GM23338 (cell line): ENCODE measurements around the gene OGFOD2. TPM values are rescaled to one million over a fixed set of nuclear protein-coding genes. Genes with fewer than 3 reads are reported as not detected.

Source experiments
- ATAC-seq: fragments of 200-7000 bp; cut with Tn5 transposase; 3 replicates; pipeline ENCODE4 v1.9.1; 2020
- DNase-seq: peaks from one replicate; pipeline ENCODE4 v3.0.0-alpha.2; 2015; ENCODE audit warnings: low spot score
- H2AFZ ChIP-seq: fragments of 200-600 bp; sonication (generic); 2 replicates; pipeline ENCODE4 v1.8.0; 2016; ENCODE audit warnings: antibody characterized with exemption, mild to moderate bottlenecking, moderate library complexity
- H3F3A ChIP-seq: fragments of 200-600 bp; sonication (generic); replicated peaks from 2 replicates; pipeline ENCODE4 v1.8.0; 2017; ENCODE audit warnings: antibody characterized with exemption, mixed run types, low read depth
- H3K27ac ChIP-seq: fragments of 200-600 bp; sonication (generic); 2 replicates; pipeline ENCODE4 v1.6.1; 2016; ENCODE audit warnings: low read depth
- H3K27me3 ChIP-seq: fragments of 200-600 bp; sonication (generic); 2 replicates; pipeline ENCODE4 v1.8.0; 2016; ENCODE audit warnings: mild to moderate bottlenecking, mixed run types, moderate library complexity; ENCODE audit not compliant: insufficient read depth
- H3K36me3 ChIP-seq: fragments of 200-600 bp; sonication (generic); 2 replicates; pipeline ENCODE4 v1.8.0; 2016; ENCODE audit warnings: mild to moderate bottlenecking; ENCODE audit not compliant: insufficient read depth
- H3K4me1 ChIP-seq: fragments of 200-600 bp; sonication (generic); 2 replicates; pipeline ENCODE4 v1.8.0; 2016; ENCODE audit warnings: mild to moderate bottlenecking, moderate library complexity; ENCODE audit not compliant: insufficient read depth
- H3K4me2 ChIP-seq: fragments of 200-600 bp; sonication (generic); 2 replicates; pipeline ENCODE4 v1.7.1; 2017; ENCODE audit warnings: mixed run types
- H3K4me3 ChIP-seq: fragments of 200-600 bp; sonication (generic); 2 replicates; pipeline ENCODE4 v1.6.1; 2016; ENCODE audit warnings: mixed run types
- H3K79me2 ChIP-seq: fragments of 200-600 bp; sonication (generic); replicated peaks from 2 replicates; pipeline ENCODE4 v1.8.0; 2017; ENCODE audit warnings: mild to moderate bottlenecking; ENCODE audit not compliant: insufficient read depth
- H3K9me2 ChIP-seq: fragments of 200-600 bp; sonication (generic); 2 replicates; pipeline ENCODE4 v1.8.0; 2017; ENCODE audit not compliant: insufficient read depth
- H4K20me1 ChIP-seq: fragments of 200-600 bp; sonication (generic); replicated peaks from 2 replicates; pipeline ENCODE4 v1.8.0; 2017; ENCODE audit warnings: mild to moderate bottlenecking; ENCODE audit not compliant: insufficient read depth
- H3K27ac Mint-ChIP-seq: 2 replicates; pipeline ENCODE4 v1.8.0; 2020; ENCODE audit warnings: inconsistent platforms, mild to moderate bottlenecking, moderate library complexity, mixed read lengths
- H3K27me3 Mint-ChIP-seq: 3 replicates; pipeline ENCODE4 v1.8.0; 2022; ENCODE audit warnings: low read depth, mild to moderate bottlenecking, moderate library complexity, mixed read lengths, inconsistent platforms; ENCODE audit not compliant: insufficient read depth, poor library complexity
- H3K36me3 Mint-ChIP-seq: 3 replicates; pipeline ENCODE4 v1.8.0; 2021; ENCODE audit warnings: low read depth, mild to moderate bottlenecking, inconsistent platforms, moderate library complexity, mixed read lengths
- H3K4me1 Mint-ChIP-seq: 3 replicates; pipeline ENCODE4 v1.8.0; 2020; ENCODE audit warnings: mild to moderate bottlenecking, inconsistent platforms, mixed read lengths
- H3K4me3 Mint-ChIP-seq: 3 replicates; pipeline ENCODE4 v1.8.0; 2021; ENCODE audit warnings: moderate library complexity, mild to moderate bottlenecking, inconsistent platforms, mixed read lengths
- H3K9me3 Mint-ChIP-seq: 3 replicates; pipeline ENCODE4 v1.8.0; 2020; ENCODE audit warnings: moderate library complexity, mild to moderate bottlenecking, inconsistent platforms, mixed read lengths
- CREB1 ChIP-seq: fragments of 250-450 bp; sonication (Bioruptor Pico); IDR thresholded peaks from 2 replicates; pipeline ENCODE4 v1.5.0; 2020; ENCODE audit warnings: low read depth, mild to moderate bottlenecking, moderate library complexity
- EZH2 ChIP-seq: fragments of 200-600 bp; sonication (generic); IDR thresholded peaks from one replicate; pipeline ENCODE4 v1.8.0; 2017; ENCODE audit warnings: antibody characterized with exemption, mild to moderate bottlenecking, low read depth; ENCODE audit not compliant: unreplicated experiment
- EZH2phosphoT487 ChIP-seq: fragments of 200-600 bp; sonication (generic); IDR thresholded peaks from one replicate; pipeline ENCODE4 v1.8.1; 2018; ENCODE audit warnings: antibody characterized with exemption; ENCODE audit not compliant: unreplicated experiment
- JUNB ChIP-seq: IDR thresholded peaks from one replicate; pipeline ENCODE4 v1.6.1; 2016; ENCODE audit warnings: antibody characterized with exemption; ENCODE audit not compliant: unreplicated experiment
- NANOG ChIP-seq: IDR thresholded peaks from 2 replicates; pipeline ENCODE4 v1.6.1; 2016; ENCODE audit warnings: antibody characterized with exemption, borderline replicate concordance
- STAT1 ChIP-seq: IDR thresholded peaks from one replicate; pipeline ENCODE4 v1.6.1; 2016; ENCODE audit warnings: antibody characterized with exemption; ENCODE audit not compliant: unreplicated experiment
- ZNF114 ChIP-seq: fragments of 250-450 bp; sonication (Bioruptor Pico); IDR thresholded peaks from 2 replicates; pipeline ENCODE4 v1.5.0; 2020; ENCODE audit warnings: mild to moderate bottlenecking, moderate library complexity
- ZNF331 ChIP-seq: fragments of 250-450 bp; sonication (Bioruptor Pico); IDR thresholded peaks from 2 replicates; pipeline ENCODE4 v1.5.0; 2020; ENCODE audit warnings: low read depth, mild to moderate bottlenecking, moderate library complexity
- polyA plus RNA-seq: library from polyadenylated mRNA; unstranded; fragments of >200 nt; fragmentation: Nextera tagmentation; extraction: Ambion mirVana; gene quantifications from 2 replicates; pipeline ENCODE4 v1.2.1, GENCODE V29; 2016
- total RNA-seq: library from RNA; depleted of rRNA; stranded (reverse); fragments of >200 nt; shearing (Covaris generic); gene quantifications from 2 replicates; pipeline ENCODE4 v1.2.3, GENCODE V29; 2014
- TF ChIP-seq, protein P1 (sequence below): fragments of 250-450 bp; sonication (Bioruptor Pico); IDR thresholded peaks from 2 replicates; pipeline ENCODE4 v1.5.0; 2020; ENCODE audit warnings: mild to moderate bottlenecking, moderate library complexity
- TF ChIP-seq, protein P2 (sequence below): IDR thresholded peaks from 2 replicates; pipeline ENCODE4 v1.6.1; 2016; ENCODE audit warnings: antibody characterized with exemption
- TF ChIP-seq, protein P3 (sequence below): IDR thresholded peaks from one replicate; pipeline ENCODE4 v1.6.1; 2018; ENCODE audit warnings: antibody characterized with exemption; ENCODE audit not compliant: unreplicated experiment

Gene OGFOD2
- total and polyA plus RNA-seq, 2 experiments from 2014 or later = 13.1 to 16.1 TPM

DNA sequence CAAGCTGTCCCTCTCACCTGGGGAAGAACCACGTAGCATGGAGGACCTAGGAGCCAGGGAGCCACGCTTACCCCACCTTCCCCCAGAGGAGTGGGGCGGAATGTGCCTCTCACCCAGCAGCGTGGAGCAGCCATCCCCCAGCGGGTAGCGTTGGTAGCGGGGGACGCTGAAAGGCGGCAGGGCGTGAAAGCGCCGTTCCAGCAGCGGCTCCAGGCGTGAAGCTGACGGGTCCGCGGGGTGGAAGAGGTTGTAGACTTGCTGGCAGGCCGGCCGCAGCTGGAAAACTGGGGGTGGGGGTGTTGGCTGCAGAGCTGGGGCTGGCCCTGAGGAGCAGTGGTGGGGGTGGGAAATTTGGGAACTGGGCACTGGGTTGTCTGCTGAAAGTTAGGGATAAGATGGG is 17.3 kb downstream of the OGFOD2 start (continued):
- TF ChIP-seq, protein P1, sequence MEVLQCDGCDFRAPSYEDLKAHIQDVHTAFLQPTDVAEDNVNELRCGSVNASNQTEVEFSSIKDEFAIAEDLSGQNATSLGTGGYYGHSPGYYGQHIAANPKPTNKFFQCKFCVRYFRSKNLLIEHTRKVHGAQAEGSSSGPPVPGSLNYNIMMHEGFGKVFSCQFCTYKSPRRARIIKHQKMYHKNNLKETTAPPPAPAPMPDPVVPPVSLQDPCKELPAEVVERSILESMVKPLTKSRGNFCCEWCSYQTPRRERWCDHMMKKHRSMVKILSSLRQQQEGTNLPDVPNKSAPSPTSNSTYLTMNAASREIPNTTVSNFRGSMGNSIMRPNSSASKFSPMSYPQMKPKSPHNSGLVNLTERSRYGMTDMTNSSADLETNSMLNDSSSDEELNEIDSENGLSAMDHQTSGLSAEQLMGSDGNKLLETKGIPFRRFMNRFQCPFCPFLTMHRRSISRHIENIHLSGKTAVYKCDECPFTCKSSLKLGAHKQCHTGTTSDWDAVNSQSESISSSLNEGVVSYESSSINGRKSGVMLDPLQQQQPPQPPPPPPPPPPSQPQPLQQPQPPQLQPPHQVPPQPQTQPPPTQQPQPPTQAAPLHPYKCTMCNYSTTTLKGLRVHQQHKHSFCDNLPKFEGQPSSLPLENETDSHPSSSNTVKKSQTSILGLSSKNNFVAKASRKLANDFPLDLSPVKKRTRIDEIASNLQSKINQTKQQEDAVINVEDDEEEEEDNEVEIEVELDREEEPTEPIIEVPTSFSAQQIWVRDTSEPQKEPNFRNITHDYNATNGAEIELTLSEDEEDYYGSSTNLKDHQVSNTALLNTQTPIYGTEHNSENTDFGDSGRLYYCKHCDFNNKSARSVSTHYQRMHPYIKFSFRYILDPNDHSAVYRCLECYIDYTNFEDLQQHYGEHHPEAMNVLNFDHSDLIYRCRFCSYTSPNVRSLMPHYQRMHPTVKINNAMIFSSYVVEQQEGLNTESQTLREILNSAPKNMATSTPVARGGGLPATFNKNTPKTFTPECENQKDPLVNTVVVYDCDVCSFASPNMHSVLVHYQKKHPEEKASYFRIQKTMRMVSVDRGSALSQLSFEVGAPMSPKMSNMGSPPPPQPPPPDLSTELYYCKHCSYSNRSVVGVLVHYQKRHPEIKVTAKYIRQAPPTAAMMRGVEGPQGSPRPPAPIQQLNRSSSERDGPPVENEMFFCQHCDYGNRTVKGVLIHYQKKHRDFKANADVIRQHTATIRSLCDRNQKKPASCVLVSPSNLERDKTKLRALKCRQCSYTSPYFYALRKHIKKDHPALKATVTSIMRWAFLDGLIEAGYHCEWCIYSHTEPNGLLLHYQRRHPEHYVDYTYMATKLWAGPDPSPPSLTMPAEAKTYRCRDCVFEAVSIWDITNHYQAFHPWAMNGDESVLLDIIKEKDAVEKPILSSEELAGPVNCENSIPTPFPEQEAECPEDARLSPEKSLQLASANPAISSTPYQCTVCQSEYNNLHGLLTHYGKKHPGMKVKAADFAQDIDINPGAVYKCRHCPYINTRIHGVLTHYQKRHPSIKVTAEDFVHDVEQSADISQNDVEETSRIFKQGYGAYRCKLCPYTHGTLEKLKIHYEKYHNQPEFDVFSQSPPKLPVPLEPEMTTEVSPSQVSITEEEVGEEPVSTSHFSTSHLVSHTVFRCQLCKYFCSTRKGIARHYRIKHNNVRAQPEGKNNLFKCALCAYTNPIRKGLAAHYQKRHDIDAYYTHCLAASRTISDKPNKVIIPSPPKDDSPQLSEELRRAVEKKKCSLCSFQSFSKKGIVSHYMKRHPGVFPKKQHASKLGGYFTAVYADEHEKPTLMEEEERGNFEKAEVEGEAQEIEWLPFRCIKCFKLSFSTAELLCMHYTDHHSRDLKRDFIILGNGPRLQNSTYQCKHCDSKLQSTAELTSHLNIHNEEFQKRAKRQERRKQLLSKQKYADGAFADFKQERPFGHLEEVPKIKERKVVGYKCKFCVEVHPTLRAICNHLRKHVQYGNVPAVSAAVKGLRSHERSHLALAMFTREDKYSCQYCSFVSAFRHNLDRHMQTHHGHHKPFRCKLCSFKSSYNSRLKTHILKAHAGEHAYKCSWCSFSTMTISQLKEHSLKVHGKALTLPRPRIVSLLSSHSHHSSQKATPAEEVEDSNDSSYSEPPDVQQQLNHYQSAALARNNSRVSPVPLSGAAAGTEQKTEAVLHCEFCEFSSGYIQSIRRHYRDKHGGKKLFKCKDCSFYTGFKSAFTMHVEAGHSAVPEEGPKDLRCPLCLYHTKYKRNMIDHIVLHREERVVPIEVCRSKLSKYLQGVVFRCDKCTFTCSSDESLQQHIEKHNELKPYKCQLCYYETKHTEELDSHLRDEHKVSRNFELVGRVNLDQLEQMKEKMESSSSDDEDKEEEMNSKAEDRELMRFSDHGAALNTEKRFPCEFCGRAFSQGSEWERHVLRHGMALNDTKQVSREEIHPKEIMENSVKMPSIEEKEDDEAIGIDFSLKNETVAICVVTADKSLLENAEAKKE = no peak

DNA sequence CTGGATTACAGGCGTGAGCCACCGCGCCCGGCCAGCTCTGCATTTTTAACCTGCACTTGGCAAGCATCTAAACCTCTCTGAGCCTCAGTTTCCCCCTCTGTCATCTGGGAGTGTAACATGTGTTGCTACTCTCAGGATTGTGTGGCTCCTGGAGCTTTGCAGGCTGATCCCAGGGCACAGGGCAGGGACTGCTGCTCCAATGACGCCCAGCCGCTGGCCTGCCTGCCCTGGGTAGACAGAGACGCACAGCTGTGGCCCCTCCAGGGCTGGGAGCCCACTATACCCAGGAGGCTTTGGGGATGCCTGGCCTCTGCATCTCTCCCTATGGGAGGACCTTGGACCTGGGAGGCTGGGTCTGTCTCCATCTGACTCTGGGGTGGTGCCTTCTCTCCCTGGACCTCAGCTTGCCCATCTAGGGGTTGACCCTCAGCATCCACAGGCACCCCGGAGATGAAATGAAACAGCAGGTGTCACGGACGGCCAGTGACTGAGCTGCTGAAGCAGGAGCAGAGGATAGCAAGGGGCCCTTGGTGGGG is 19.2 kb downstream of the OGFOD2 start:
- DNase-seq (no peak), ATAC-seq (no peak)
- peaks cover 5% of the 10 kb centered on the region for H3K27me3 Mint-ChIP-seq
- Histone ChIP-seq H2AFZ (no peak overlapping the region), H4K20me1 (no peaks in the 10 kb centered on the region), H3K27me3 (no peaks in the 10 kb centered on the region), H3K36me3 (no peaks in the 10 kb centered on the region), H3K4me2 (no peak overlapping the region), H3F3A (no peaks in the 10 kb centered on the region), H3K79me2 (no peaks in the 10 kb centered on the region), H3K4me1 (no peaks in the 10 kb centered on the region), H3K27ac (no peak overlapping the region), H3K9me2 (no peaks in the 10 kb centered on the region), H3K4me3 (no peak overlapping the region)
- no peaks in the 10 kb centered on the region; the same call in 2 of the 3 replicates for H3K9me3 Mint-ChIP-seq
- H3K36me3 Mint-ChIP-seq = no peaks in the 10 kb centered on the region
- no peak overlapping the region for H3K4me3 Mint-ChIP-seq
- H3K27ac Mint-ChIP-seq = no peak overlapping the region
- no peaks in the 10 kb centered on the region for H3K4me1 Mint-ChIP-seq
- TF ChIP-seq ZNF114 (no peak), CREB1 (CRISPR knock-in tag) (no peak), EZH2phosphoT487 (no peak), STAT1 (no peak), ZNF331 (CRISPR knock-in tag) (no peak), EZH2 (no peak), JUNB (no peak), NANOG (no peak)
- TF ChIP-seq, protein P2, sequence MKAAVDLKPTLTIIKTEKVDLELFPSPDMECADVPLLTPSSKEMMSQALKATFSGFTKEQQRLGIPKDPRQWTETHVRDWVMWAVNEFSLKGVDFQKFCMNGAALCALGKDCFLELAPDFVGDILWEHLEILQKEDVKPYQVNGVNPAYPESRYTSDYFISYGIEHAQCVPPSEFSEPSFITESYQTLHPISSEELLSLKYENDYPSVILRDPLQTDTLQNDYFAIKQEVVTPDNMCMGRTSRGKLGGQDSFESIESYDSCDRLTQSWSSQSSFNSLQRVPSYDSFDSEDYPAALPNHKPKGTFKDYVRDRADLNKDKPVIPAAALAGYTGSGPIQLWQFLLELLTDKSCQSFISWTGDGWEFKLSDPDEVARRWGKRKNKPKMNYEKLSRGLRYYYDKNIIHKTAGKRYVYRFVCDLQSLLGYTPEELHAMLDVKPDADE = no peak
- TF ChIP-seq, protein P3, sequence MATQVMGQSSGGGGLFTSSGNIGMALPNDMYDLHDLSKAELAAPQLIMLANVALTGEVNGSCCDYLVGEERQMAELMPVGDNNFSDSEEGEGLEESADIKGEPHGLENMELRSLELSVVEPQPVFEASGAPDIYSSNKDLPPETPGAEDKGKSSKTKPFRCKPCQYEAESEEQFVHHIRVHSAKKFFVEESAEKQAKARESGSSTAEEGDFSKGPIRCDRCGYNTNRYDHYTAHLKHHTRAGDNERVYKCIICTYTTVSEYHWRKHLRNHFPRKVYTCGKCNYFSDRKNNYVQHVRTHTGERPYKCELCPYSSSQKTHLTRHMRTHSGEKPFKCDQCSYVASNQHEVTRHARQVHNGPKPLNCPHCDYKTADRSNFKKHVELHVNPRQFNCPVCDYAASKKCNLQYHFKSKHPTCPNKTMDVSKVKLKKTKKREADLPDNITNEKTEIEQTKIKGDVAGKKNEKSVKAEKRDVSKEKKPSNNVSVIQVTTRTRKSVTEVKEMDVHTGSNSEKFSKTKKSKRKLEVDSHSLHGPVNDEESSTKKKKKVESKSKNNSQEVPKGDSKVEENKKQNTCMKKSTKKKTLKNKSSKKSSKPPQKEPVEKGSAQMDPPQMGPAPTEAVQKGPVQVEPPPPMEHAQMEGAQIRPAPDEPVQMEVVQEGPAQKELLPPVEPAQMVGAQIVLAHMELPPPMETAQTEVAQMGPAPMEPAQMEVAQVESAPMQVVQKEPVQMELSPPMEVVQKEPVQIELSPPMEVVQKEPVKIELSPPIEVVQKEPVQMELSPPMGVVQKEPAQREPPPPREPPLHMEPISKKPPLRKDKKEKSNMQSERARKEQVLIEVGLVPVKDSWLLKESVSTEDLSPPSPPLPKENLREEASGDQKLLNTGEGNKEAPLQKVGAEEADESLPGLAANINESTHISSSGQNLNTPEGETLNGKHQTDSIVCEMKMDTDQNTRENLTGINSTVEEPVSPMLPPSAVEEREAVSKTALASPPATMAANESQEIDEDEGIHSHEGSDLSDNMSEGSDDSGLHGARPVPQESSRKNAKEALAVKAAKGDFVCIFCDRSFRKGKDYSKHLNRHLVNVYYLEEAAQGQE = no peak
